HepG2 (cell line): ENCODE data around the gene MAML1. TPM values are rescaled to one million over a fixed set of nuclear protein-coding genes. Genes with fewer than 3 reads are reported as not detected.

ENCODE experiments used
- ATAC-seq: fragments of 200-7000 bp; cut with Tn5 transposase; 3 replicates; pipeline ENCODE4 v1.9.1; 2020; ENCODE audit warnings: mild to moderate bottlenecking, moderate library complexity
- BruUV-seq: library from RNA; stranded (reverse); fragments of 400-500 nt; replicated peaks from 2 replicates; lab custom pipeline; 2021; lab: Mats Ljungman, UMichigan
- CTCF ChIA-PET: fragments of 300-600 bp; formaldehyde crosslinking; extraction: SDS; loops from one replicate; lab custom pipeline; 2021; ENCODE audit warnings: low total read pairs, inconsistent platforms, low intra/inter-chr PET ratio; lab: Yijun Ruan, JAX
- POLR2A ChIA-PET: fragments of 350-600 bp; sonication (Branson Sonifier 250); formaldehyde crosslinking; loops from one replicate; lab custom pipeline; 2020; ENCODE audit warnings: antibody characterized with exemption, inconsistent platforms; lab: Yijun Ruan, JAX
- DNase-seq: peaks from one replicate; pipeline ENCODE4 v3.0.0-alpha.2; 2015; ENCODE audit warnings: low spot score
- FAIRE-seq: peaks from 3 replicates; lab custom pipeline; 2011; peaks lifted over from hg19 to GRCh38; lab: Jason Lieb, UNC
- H2AFZ ChIP-seq: one replicate; pipeline ENCODE4 v1.6.1; 2011; ENCODE audit warnings: low read length, inconsistent platforms
- H3K27ac ChIP-seq: fragments of 300-600 bp; 3 replicates; pipeline ENCODE4 v1.8.0; 2011; ENCODE audit warnings: mixed run types, mild to moderate bottlenecking, mixed read lengths, low read length, inconsistent platforms; ENCODE audit not compliant: insufficient read depth; ENCODE audit errors: extremely low read length
- H3K27me3 ChIP-seq, 2 experiments: fragments of 200-600 bp in 1 of 2; 2 replicates in 1 of 2; 3 replicates in 1 of 2; pipeline versions ENCODE4 v1.6.0 to v1.8.0; 2011; ENCODE audit warnings: low read length in 2 of 2, mild to moderate bottlenecking in 2 of 2, moderate library complexity in 2 of 2, inconsistent platforms in 1 of 2; ENCODE audit not compliant: insufficient read depth in 2 of 2, control insufficient read depth in 1 of 2
- H3K36me3 ChIP-seq, 2 experiments: fragments of 200-600 bp in 1 of 2; replicated peaks in 1 of 2; 2 replicates in 1 of 2; 3 replicates in 1 of 2; pipeline versions ENCODE4 v1.5.1 to v1.8.0; 2011; ENCODE audit warnings: low read length in 2 of 2, inconsistent platforms in 1 of 2; ENCODE audit not compliant: insufficient read depth in 2 of 2, control insufficient read depth in 1 of 2
- H3K4me1 ChIP-seq: 2 replicates; pipeline ENCODE4 v1.5.1; 2012; ENCODE audit warnings: low read length, inconsistent platforms; ENCODE audit not compliant: insufficient read depth
- H3K4me2 ChIP-seq: 2 replicates; pipeline ENCODE4 v1.6.0; 2011; ENCODE audit warnings: low read depth, low read length, inconsistent platforms
- H3K4me3 ChIP-seq, 3 experiments: fragments of 200-600 bp in 1 of 3; sonication (generic), shearing (Covaris generic) in 1 of 3; replicated peaks in 1 of 3; 2 replicates each; pipeline ENCODE4 v1.5.1; 2011 to 2016; ENCODE audit warnings: low read length in 3 of 3, inconsistent platforms in 2 of 3, low read depth in 2 of 3, mild to moderate bottlenecking in 2 of 3, control low read depth in 1 of 3, mixed read lengths in 1 of 3; ENCODE audit not compliant: insufficient read depth in 1 of 3
- H3K79me2 ChIP-seq: one replicate; pipeline ENCODE4 v1.6.1; 2011; ENCODE audit warnings: low read length, inconsistent platforms; ENCODE audit not compliant: insufficient read depth
- H3K9ac ChIP-seq: 2 replicates; pipeline ENCODE4 v1.6.0; 2011; ENCODE audit warnings: mild to moderate bottlenecking, low read depth, low read length, inconsistent platforms; ENCODE audit not compliant: insufficient read depth
- H3K9me3 ChIP-seq: 2 replicates; pipeline ENCODE4 v1.5.1; 2012; ENCODE audit warnings: mild to moderate bottlenecking, low read length
- H4K20me1 ChIP-seq: 2 replicates; pipeline ENCODE4 v1.6.0; 2011; ENCODE audit warnings: inconsistent platforms, mild to moderate bottlenecking, low read length, moderate library complexity; ENCODE audit not compliant: insufficient read depth
- ATF2 ChIP-seq: sonication (generic); formaldehyde crosslinking; IDR thresholded peaks from 2 replicates; pipeline ENCODE4 v1.4.0; 2020; ENCODE audit warnings: missing genetic modification reagents
- CREBL2 ChIP-seq: sonication (generic); formaldehyde crosslinking; IDR thresholded peaks from 2 replicates; pipeline ENCODE4 v1.8.1; 2023; ENCODE audit warnings: missing genetic modification reagents, mild to moderate bottlenecking, borderline replicate concordance
- CTCF ChIP-seq: sonication (generic); formaldehyde crosslinking; IDR thresholded peaks from 2 replicates; pipeline ENCODE4 v1.5.0; 2020; ENCODE audit warnings: mild to moderate bottlenecking, missing genetic modification reagents, moderate library complexity
- PBX2 ChIP-seq: IDR thresholded peaks from 2 replicates; pipeline ENCODE4 v1.6.1; 2016; ENCODE audit warnings: control low read depth
- PHF8 ChIP-seq: sonication (generic); formaldehyde crosslinking; IDR thresholded peaks from 2 replicates; pipeline ENCODE4 v1.5.0; 2020; ENCODE audit warnings: missing genetic modification reagents
- PTBP1 ChIP-seq: fragments of 200-400 bp; formaldehyde crosslinking; IDR thresholded peaks from 2 replicates; pipeline ENCODE4 v1.6.1; 2018; ENCODE audit warnings: low read length, low read depth; ENCODE audit not compliant: poor library complexity, severe bottlenecking
- SRF ChIP-seq: IDR thresholded peaks from 2 replicates; pipeline ENCODE4 v1.6.1; 2011; ENCODE audit warnings: mild to moderate bottlenecking, low read depth, low read length, moderate library complexity
- UBTF ChIP-seq: sonication (generic); formaldehyde crosslinking; IDR thresholded peaks from 2 replicates; pipeline ENCODE4 v1.4.0; 2020; ENCODE audit warnings: mild to moderate bottlenecking, missing genetic modification reagents
- ZNF20 ChIP-seq: sonication (generic); formaldehyde crosslinking; IDR thresholded peaks from 2 replicates; pipeline ENCODE4 v1.4.0; 2020; ENCODE audit warnings: mild to moderate bottlenecking, moderate library complexity, missing genetic modification reagents
- ZNF326 ChIP-seq: sonication (generic); formaldehyde crosslinking; IDR thresholded peaks from 2 replicates; pipeline ENCODE4 v1.4.0; 2020; ENCODE audit warnings: missing genetic modification reagents, borderline replicate concordance
- ZNF597 ChIP-seq: sonication (generic); formaldehyde crosslinking; IDR thresholded peaks from 2 replicates; pipeline ENCODE4 v1.5.0; 2020; ENCODE audit warnings: missing genetic modification reagents
- ZNF841 ChIP-seq: sonication (generic); formaldehyde crosslinking; IDR thresholded peaks from 2 replicates; pipeline ENCODE4 v1.8.1; 2023; ENCODE audit warnings: missing genetic modification reagents, borderline replicate concordance
- WGBS: methylation state at CpG from one replicate; pipeline ENCODE4 v1.1.6; 2017; ENCODE audit warnings: low lambda C conversion rate; 5-methylcytosine and 5-hydroxymethylcytosine counted together
- in situ Hi-C: cut with HindIII; loops from 2 replicates; pipeline ENCODE4 v1.10.0; 2017; ENCODE audit warnings: low pct_unique_long_range_greater_than_20kb; ENCODE audit not compliant: extremely low pct_ligation_motif_present
- intact Hi-C: fragments of 100-400 bp; cut with micrococcal nuclease; formaldehyde crosslinking; loops from one replicate; pipeline ENCODE4 v1.10.0; 2022; ENCODE audit not compliant: unreplicated experiment
- polyA plus RNA-seq, 8 experiments: library from polyadenylated mRNA; depleted of rRNA in 3 of 8; stranded (reverse) in 7 of 8; unstranded in 1 of 8; fragments of >200 nt; fragmentation: Illumina TruSeq in 4 of 8; extraction: Trizol in 4 of 8; gene quantifications; 2 replicates each; pipeline versions ENCODE4 v1.2.1 to v1.2.3, GENCODE V29; 2011 to 2016; ENCODE audit warnings: low read depth in 4 of 8, missing spikeins in 1 of 8, mixed read lengths in 1 of 8; ENCODE audit not compliant: insufficient read depth in 1 of 8
- total RNA-seq, 5 experiments: library from RNA; depleted of rRNA; stranded (reverse); fragments of >200 nt; fragmentation: Illumina TruSeq; extraction: Trizol; gene quantifications; 2 replicates each; pipeline ENCODE4 v1.2.3, GENCODE V29; 2016; ENCODE audit warnings: low read depth in 1 of 5

Gene MAML1
- total and polyA plus RNA-seq, 2 of the 13 experiments (the other 11 are each of a cell fraction or from before 2014, with no cell fraction given) = 10.0 to 10.8 TPM

GRCh38 chr5:179818746-179819295 lies 86.2 kb downstream of the MAML1 start (continued):
- TF ChIP-seq ZNF326 (no peak), UBTF (CRISPR knock-in tag) (peak; percentile 92), CREBL2 (CRISPR knock-in tag) (peak; percentile 44; the same call in 1 of the 2 replicates), ATF2 (CRISPR knock-in tag) (peak; percentile 95)

GRCh38 chr5:179819296-179820126 lies 86.9 kb downstream of the MAML1 start:
- ChIA-PET CTCF (no interaction called here), POLR2A (interaction anchor here (0.5 to 5.3 kb wide), 15 partner anchors 8 to 271 kb away, joined by 3 to 115 read pairs (median 5); partner anchors contain the start of genes CBY3, HNRNPH1, MAML1 and MGAT4B)
- Histone ChIP-seq H3K27me3 (no peaks in the 10 kb centered on the region), H3K4me3 (peak overlapping the region; percentile 36 to 99 (median 97); a peak in 5 of 6 replicates), H3K4me2 (peak overlapping the region; percentile 92), H3K79me2 (peaks cover 40% of the 10 kb centered on the region), H2AFZ (no peak overlapping the region), H3K4me1 (peaks cover 58% of the 10 kb centered on the region), H3K36me3 (peaks cover 11 to 14% of the 10 kb centered on the region in 2 experiments; a peak in 4 of 5 replicates), H3K9ac (peak overlapping the region; percentile 100), H3K9me3 (no peaks in the 10 kb centered on the region), H3K27ac (peak overlapping the region; percentile 99), H4K20me1 (peaks cover 32% of the 10 kb centered on the region)
- peak; percentile 66 for ATAC-seq
- 2% methylated on average over 7 of the region's 26 CpGs for WGBS
- BruUV-seq = no TSS peak
- peak; percentile 82 for DNase-seq
- intact Hi-C loops (loop anchor here (1.0 to 2.0 kb wide), 2 partner anchors 11 to 15 kb away; no protein-coding TSS in a partner anchor), in situ Hi-C loops (no loop called here)
- FAIRE-seq = no peak
- TF ChIP-seq CTCF (CRISPR knock-in tag) = peak; percentile 40
- no peak for TF ChIP-seq ZNF597 (CRISPR knock-in tag)
- TF ChIP-seq PHF8 (CRISPR knock-in tag) = 0 out of 2 replicates have a peak, but pooled peaks have one; percentile 48
- TF ChIP-seq ZNF841 (CRISPR knock-in tag) = no peak
- no peak for TF ChIP-seq PBX2 (CRISPR knock-in tag)
- TF ChIP-seq SRF = no peak
- no peak for TF ChIP-seq PTBP1
- peak; percentile 81 for TF ChIP-seq ZNF20 (CRISPR knock-in tag)
